Trophoblast cell (in vitro differentiated cells and primary cell): ENCODE results near the gene KIFC3.

Experiments used
- DNase-seq, 2 donors: peaks; one replicate each; pipeline ENCODE4 v3.0.0-alpha.2; 2016
- H2AFZ ChIP-seq: 2 replicates; pipeline ENCODE4 v1.6.1; 2013; ENCODE audit warnings: low read length, moderate library complexity, mild to moderate bottlenecking; ENCODE audit not compliant: insufficient read depth, poor library complexity
- H2AK5ac ChIP-seq: 2 replicates; pipeline ENCODE4 v1.6.1; 2013; ENCODE audit warnings: mild to moderate bottlenecking, low read length
- H2BK120ac ChIP-seq: 2 replicates; pipeline ENCODE4 v1.6.1; 2013; ENCODE audit warnings: low read length, mild to moderate bottlenecking, moderate library complexity; ENCODE audit not compliant: insufficient read depth, poor library complexity
- H2BK12ac ChIP-seq: 2 replicates; pipeline ENCODE4 v1.6.1; 2013; ENCODE audit warnings: mild to moderate bottlenecking, low read length, moderate library complexity
- H2BK5ac ChIP-seq: 2 replicates; pipeline ENCODE4 v1.6.1; 2013; ENCODE audit warnings: low read length, low read depth, moderate library complexity, mild to moderate bottlenecking; ENCODE audit not compliant: poor library complexity
- H3K14ac ChIP-seq: 2 replicates; pipeline ENCODE4 v1.6.1; 2013; ENCODE audit warnings: mild to moderate bottlenecking, low read length
- H3K18ac ChIP-seq: 2 replicates; pipeline ENCODE4 v1.6.1; 2013; ENCODE audit warnings: mild to moderate bottlenecking, low read length
- H3K23ac ChIP-seq: 2 replicates; pipeline ENCODE4 v1.6.1; 2013; ENCODE audit warnings: low read length
- H3K27ac ChIP-seq: 2 replicates; pipeline ENCODE4 v1.5.1; 2013; ENCODE audit warnings: low read depth, mild to moderate bottlenecking, inconsistent platforms, low read length, moderate library complexity
- H3K27me3 ChIP-seq: 2 replicates; pipeline ENCODE4 v1.6.1; 2013; ENCODE audit warnings: inconsistent platforms, mild to moderate bottlenecking, low read length, moderate library complexity; ENCODE audit not compliant: insufficient read depth
- H3K36me3 ChIP-seq, 2 experiments: 1 replicate in 1 of 2; 2 replicates in 1 of 2; pipeline ENCODE4 v1.6.1; 2013; ENCODE audit warnings: low read length in 2 of 2, mild to moderate bottlenecking in 2 of 2, moderate library complexity in 1 of 2; ENCODE audit not compliant: insufficient read depth in 2 of 2, control insufficient read depth in 1 of 2
- H3K4ac ChIP-seq: 2 replicates; pipeline ENCODE4 v1.6.1; 2013; ENCODE audit warnings: low read depth, mild to moderate bottlenecking, low read length, moderate library complexity
- H3K4me1 ChIP-seq, 2 experiments: 1 replicate in 1 of 2; 2 replicates in 1 of 2; pipeline ENCODE4 v1.6.1; 2013; ENCODE audit warnings: low read length in 2 of 2, mild to moderate bottlenecking in 2 of 2, moderate library complexity in 1 of 2; ENCODE audit not compliant: insufficient read depth in 2 of 2, control insufficient read depth in 1 of 2
- H3K4me2 ChIP-seq: 2 replicates; pipeline ENCODE4 v1.6.1; 2013; ENCODE audit warnings: inconsistent platforms, mild to moderate bottlenecking, low read length, moderate library complexity
- H3K4me3 ChIP-seq: 2 replicates; pipeline ENCODE4 v1.5.1; 2013; ENCODE audit warnings: mild to moderate bottlenecking, low read depth, low read length, inconsistent platforms
- H3K79me1 ChIP-seq: one replicate; pipeline ENCODE4 v1.6.1; 2013; ENCODE audit warnings: low read length
- H3K79me2 ChIP-seq: 2 replicates; pipeline ENCODE4 v1.6.1; 2013; ENCODE audit warnings: low read length, mild to moderate bottlenecking; ENCODE audit not compliant: control insufficient read depth, insufficient read depth, poor library complexity
- H3K9ac ChIP-seq: 2 replicates; pipeline ENCODE4 v1.6.1; 2013; ENCODE audit warnings: mild to moderate bottlenecking, low read length
- H3K9me3 ChIP-seq: 2 replicates; pipeline ENCODE4 v1.6.1; 2013; ENCODE audit warnings: low read depth, mild to moderate bottlenecking, control low read depth, inconsistent platforms, low read length; ENCODE audit not compliant: insufficient read depth
- H4K12ac ChIP-seq: 2 replicates; pipeline ENCODE4 v1.6.1; 2013; ENCODE audit warnings: low read depth, mild to moderate bottlenecking, low read length, moderate library complexity
- H4K8ac ChIP-seq: 2 replicates; pipeline ENCODE4 v1.6.1; 2013; ENCODE audit warnings: low read depth, mild to moderate bottlenecking, low read length, moderate library complexity
- H4K91ac ChIP-seq: one replicate; pipeline ENCODE4 v1.6.1; 2013; ENCODE audit warnings: low read depth, mild to moderate bottlenecking, low read length, moderate library complexity
- WGBS: extraction: QIAGEN DNeasy Blood & Tissue Kit; methylation state at CpG from one replicate; pipeline ENCODE4 v1.1.7; 2013; ENCODE audit warnings: missing lambda C conversion rate; ENCODE audit not compliant: insufficient read length, insufficient coverage; ENCODE audit errors: extremely low coverage; 5-methylcytosine and 5-hydroxymethylcytosine counted together

Gene KIFC3

GRCh38 chr16:57778658-57779057 lies 23.6 kb downstream of the KIFC3 start:
- H3K79me2 ChIP-seq = no peaks in the 10 kb centered on the region
- no peak overlapping the region for H4K91ac ChIP-seq
- no peak overlapping the region for H3K9ac ChIP-seq
- no peak overlapping the region for H3K4me2 ChIP-seq
- H2BK12ac ChIP-seq = no peak overlapping the region
- peaks cover 12 to 13% of the 10 kb centered on the region in 2 experiments for H3K36me3 ChIP-seq
- DNase-seq = no peak
- no peak overlapping the region for H4K8ac ChIP-seq
- H3K9me3 ChIP-seq = no peaks in the 10 kb centered on the region
- H3K23ac ChIP-seq = no peak overlapping the region
- H3K79me1 ChIP-seq = no peaks in the 10 kb centered on the region
- H2BK5ac ChIP-seq = no peak overlapping the region
- no CpG with 5 or more reads among the region's 5 CpGs for WGBS
- no peak overlapping the region for H2BK120ac ChIP-seq
- H4K12ac ChIP-seq = no peak overlapping the region
- no peak overlapping the region for H3K18ac ChIP-seq
- no peaks in the 10 kb centered on the region for H3K27me3 ChIP-seq
- no peak overlapping the region for H3K4me3 ChIP-seq
- no peak overlapping the region for H2AK5ac ChIP-seq
- peaks cover 6 to 7% of the 10 kb centered on the region in 2 experiments for H3K4me1 ChIP-seq
- no peak overlapping the region for H2AFZ ChIP-seq
- no peak overlapping the region for H3K14ac ChIP-seq
- H3K4ac ChIP-seq = no peak overlapping the region
- no peak overlapping the region for H3K27ac ChIP-seq

- H3K4me2 ChIP-seq = no peak overlapping the region
- no peak overlapping the region for H3K23ac ChIP-seq
- no peak overlapping the region for H2BK5ac ChIP-seq
- H3K4ac ChIP-seq = no peak overlapping the region
- no peaks in the 10 kb centered on the region for H3K79me1 ChIP-seq
- no peak overlapping the region for H2BK12ac ChIP-seq
- no peaks in the 10 kb centered on the region for H3K27me3 ChIP-seq
- no peaks in the 10 kb centered on the region for H3K9me3 ChIP-seq
- H3K4me3 ChIP-seq = no peak overlapping the region
- no peak overlapping the region for H3K18ac ChIP-seq
- peak in 1 of 2 donors; percentile 12 for DNase-seq
- H3K9ac ChIP-seq = no peak overlapping the region
- H3K4me1 ChIP-seq = peaks cover 2 to 7% of the 10 kb centered on the region in 2 experiments
- H3K14ac ChIP-seq = no peak overlapping the region
- H2AFZ ChIP-seq = no peak overlapping the region
- H4K12ac ChIP-seq = no peak overlapping the region
- no peak overlapping the region for H4K8ac ChIP-seq
- no peak overlapping the region for H2AK5ac ChIP-seq
- peaks cover 12 to 24% of the 10 kb centered on the region in 2 experiments for H3K36me3 ChIP-seq
- H3K27ac ChIP-seq = no peak overlapping the region
- no peaks in the 10 kb centered on the region for H3K79me2 ChIP-seq
- H4K91ac ChIP-seq = no peak overlapping the region
- WGBS = no CpG with 5 or more reads among the region's 23 CpGs
- no peak overlapping the region for H2BK120ac ChIP-seq
Measured at GRCh38 chr16:57775661-57776469, 26.4 kb downstream of the KIFC3 start.

GRCh38 chr16:57774705-57775285 lies 27.5 kb downstream of the KIFC3 start:
- H3K79me2 ChIP-seq = no peaks in the 10 kb centered on the region
- H2AFZ ChIP-seq = no peak overlapping the region
- H2AK5ac ChIP-seq = no peak overlapping the region
- no peak for DNase-seq
- no peak overlapping the region for H3K4me2 ChIP-seq
- H3K4ac ChIP-seq = no peak overlapping the region
- no peak overlapping the region for H2BK120ac ChIP-seq
- H3K36me3 ChIP-seq = peaks cover 23 to 34% of the 10 kb centered on the region in 2 experiments
- H2BK5ac ChIP-seq = no peak overlapping the region
- no peaks in the 10 kb centered on the region for H3K79me1 ChIP-seq
- no peak overlapping the region for H4K12ac ChIP-seq
- no peak overlapping the region for H4K8ac ChIP-seq
- no peaks in the 10 kb centered on the region for H3K27me3 ChIP-seq
- H3K18ac ChIP-seq = no peak overlapping the region
- WGBS = no CpG with 5 or more reads among the region's 12 CpGs
- no peak overlapping the region for H3K4me3 ChIP-seq
- H4K91ac ChIP-seq = no peak overlapping the region
- H3K4me1 ChIP-seq = peaks cover 2 to 7% of the 10 kb centered on the region in 2 experiments
- no peak overlapping the region for H2BK12ac ChIP-seq
- no peak overlapping the region for H3K9ac ChIP-seq
- H3K27ac ChIP-seq = no peak overlapping the region
- H3K14ac ChIP-seq = no peak overlapping the region
- H3K23ac ChIP-seq = no peak overlapping the region
- H3K9me3 ChIP-seq = no peaks in the 10 kb centered on the region

GRCh38 chr16:57773655-57774295 lies 28.5 kb downstream of the KIFC3 start:
- no peaks in the 10 kb centered on the region for H3K9me3 ChIP-seq
- H4K8ac ChIP-seq = no peak overlapping the region
- no peak overlapping the region for H4K12ac ChIP-seq
- no peak overlapping the region for H2BK12ac ChIP-seq
- WGBS = no CpG with 5 or more reads among the region's 11 CpGs
- no peak overlapping the region for H3K23ac ChIP-seq
- no peak overlapping the region for H2BK120ac ChIP-seq
- no peak overlapping the region for H3K4ac ChIP-seq
- H2AFZ ChIP-seq = no peak overlapping the region
- no peak overlapping the region for H3K9ac ChIP-seq
- no peaks in the 10 kb centered on the region for H3K79me2 ChIP-seq
- no peak overlapping the region for H3K4me3 ChIP-seq
- H3K79me1 ChIP-seq = no peaks in the 10 kb centered on the region
- no peak overlapping the region for H3K14ac ChIP-seq
- no peak overlapping the region for H2AK5ac ChIP-seq
- no peak for DNase-seq
- H3K4me1 ChIP-seq = peaks cover 2 to 7% of the 10 kb centered on the region in 2 experiments
- H3K36me3 ChIP-seq = peaks cover 32 to 43% of the 10 kb centered on the region in 2 experiments
- no peak overlapping the region for H2BK5ac ChIP-seq
- H3K27me3 ChIP-seq = no peaks in the 10 kb centered on the region
- H3K4me2 ChIP-seq = no peak overlapping the region
- no peak overlapping the region for H3K18ac ChIP-seq
- no peak overlapping the region for H4K91ac ChIP-seq
- H3K27ac ChIP-seq = no peak overlapping the region
